Tibial nerve (tissue), 3 donors: Measurements from ENCODE around the gene RUNDC3A.

ENCODE experiments used
- POLR2A ChIP-seq, 2 donors: fragments of 450-650 bp; IDR thresholded peaks; one replicate each; pipeline ENCODE4 v1.6.1; 2017; ENCODE audit warnings: antibody characterized with exemption in 2 of 2, mild to moderate bottlenecking in 2 of 2, moderate library complexity in 2 of 2
- TF ChIP-seq, protein P1 (sequence below), 5 experiments: fragments of 200-600 bp in 3 of 5; fragments of 450-650 bp in 2 of 5; sonication (generic) in 3 of 5; IDR thresholded peaks; one replicate each; pipeline ENCODE4 v1.5.1; 2016 to 2019; ENCODE audit warnings: antibody characterized with exemption in 5 of 5, mild to moderate bottlenecking in 3 of 5, moderate library complexity in 2 of 5

GRCh38 chr17:44277976-44278375 lies 30.4 kb upstream of the RUNDC3A start:
- TF ChIP-seq, protein P1, sequence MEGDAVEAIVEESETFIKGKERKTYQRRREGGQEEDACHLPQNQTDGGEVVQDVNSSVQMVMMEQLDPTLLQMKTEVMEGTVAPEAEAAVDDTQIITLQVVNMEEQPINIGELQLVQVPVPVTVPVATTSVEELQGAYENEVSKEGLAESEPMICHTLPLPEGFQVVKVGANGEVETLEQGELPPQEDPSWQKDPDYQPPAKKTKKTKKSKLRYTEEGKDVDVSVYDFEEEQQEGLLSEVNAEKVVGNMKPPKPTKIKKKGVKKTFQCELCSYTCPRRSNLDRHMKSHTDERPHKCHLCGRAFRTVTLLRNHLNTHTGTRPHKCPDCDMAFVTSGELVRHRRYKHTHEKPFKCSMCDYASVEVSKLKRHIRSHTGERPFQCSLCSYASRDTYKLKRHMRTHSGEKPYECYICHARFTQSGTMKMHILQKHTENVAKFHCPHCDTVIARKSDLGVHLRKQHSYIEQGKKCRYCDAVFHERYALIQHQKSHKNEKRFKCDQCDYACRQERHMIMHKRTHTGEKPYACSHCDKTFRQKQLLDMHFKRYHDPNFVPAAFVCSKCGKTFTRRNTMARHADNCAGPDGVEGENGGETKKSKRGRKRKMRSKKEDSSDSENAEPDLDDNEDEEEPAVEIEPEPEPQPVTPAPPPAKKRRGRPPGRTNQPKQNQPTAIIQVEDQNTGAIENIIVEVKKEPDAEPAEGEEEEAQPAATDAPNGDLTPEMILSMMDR (IDR thresholded peaks at IDR 0.05) = no peak
- no peak for TF ChIP-seq POLR2A (IDR thresholded peaks at IDR 0.05)
